GM18867 (cell line): ENCODE results near the gene TP53INP2.
A peak's percentile ranks its signal among the peaks of the same experiment; 100 is the strongest.
"Not testable (repeated sequence)": the region's sequence is repeated elsewhere in the genome, so short reads cannot be mapped to it uniquely, and the experiment has no call there.

Source experiments
- ATAC-seq: cut with Tn5 transposase; IDR thresholded peaks from one replicate; pipeline ENCODE4 v1.9.1; 2021; ENCODE audit warnings: mild to moderate bottlenecking, moderate library complexity; ENCODE audit not compliant: unreplicated experiment

Gene TP53INP2

DNA sequence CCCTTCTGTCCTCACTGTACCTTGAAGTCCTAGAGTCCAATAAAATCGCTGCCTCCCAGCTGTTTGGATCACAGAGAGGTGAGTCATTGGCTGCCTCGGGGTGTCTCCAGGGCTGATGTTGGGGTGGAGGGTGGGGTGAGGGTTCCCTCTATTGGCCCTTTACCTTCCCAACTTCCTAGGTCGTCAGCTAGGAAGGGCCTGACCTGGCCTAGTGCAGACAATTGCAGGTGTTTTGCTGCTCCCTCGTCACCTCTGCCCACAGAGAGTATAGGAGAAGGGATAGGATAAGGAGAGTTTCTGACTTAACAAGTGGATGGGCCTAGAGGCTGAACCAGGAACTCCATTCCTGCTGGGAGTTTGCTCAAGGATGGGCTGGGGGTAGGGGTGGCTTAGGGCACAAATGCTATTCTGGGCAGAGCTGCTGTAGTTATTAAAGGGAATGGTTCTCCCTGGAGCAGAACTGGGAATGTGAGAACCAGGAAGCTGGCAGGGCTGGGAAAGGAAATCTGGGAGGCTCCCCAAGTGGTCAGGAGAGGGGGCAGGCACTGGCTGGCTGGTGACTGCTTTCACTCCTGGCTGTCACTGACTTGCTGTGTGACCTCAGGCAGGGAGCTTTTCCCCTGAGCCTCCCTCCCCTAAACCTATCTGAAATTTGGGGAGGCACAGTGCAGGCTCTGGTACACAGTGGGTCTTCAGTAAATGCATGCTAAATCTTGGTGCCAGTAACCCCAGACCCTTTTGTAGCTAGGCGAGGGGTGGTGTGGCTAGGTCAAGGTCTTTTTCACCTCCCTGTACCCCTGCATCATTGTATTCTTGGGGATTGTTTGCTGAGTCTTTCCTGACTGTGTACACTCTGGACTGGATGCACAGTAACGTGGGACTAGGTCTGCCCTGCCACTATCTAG, 1.5 kb downstream of the TP53INP2 start:
- ATAC-seq, result no peak

DNA sequence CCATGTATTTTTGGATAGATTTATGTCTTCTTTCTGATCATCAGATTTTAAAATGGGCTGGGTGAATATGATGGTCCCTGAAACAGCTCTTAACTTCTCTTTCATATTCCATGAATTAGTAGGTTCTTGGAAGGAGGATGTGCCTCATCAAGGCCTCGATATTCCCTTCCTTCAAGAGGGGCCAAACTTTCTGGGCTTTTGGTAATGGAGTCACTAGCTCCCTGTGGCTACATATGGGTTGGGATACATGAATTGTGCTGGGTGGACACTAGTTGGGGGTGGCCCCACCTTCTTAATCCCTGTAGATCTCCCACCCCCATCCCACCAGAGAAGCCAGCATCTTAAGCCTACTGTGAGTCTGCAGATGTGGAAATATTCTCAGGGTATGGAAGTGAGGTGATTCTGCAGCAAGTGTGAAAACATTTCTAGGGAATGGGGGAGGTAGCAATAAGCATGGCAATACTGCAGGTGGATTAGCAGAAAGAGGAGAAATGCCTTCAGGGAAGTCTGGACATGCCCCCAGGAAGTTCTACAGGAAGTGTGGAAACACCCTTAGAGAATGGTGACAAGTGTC, 2.2 kb downstream of the TP53INP2 start:
- no peak for ATAC-seq

DNA sequence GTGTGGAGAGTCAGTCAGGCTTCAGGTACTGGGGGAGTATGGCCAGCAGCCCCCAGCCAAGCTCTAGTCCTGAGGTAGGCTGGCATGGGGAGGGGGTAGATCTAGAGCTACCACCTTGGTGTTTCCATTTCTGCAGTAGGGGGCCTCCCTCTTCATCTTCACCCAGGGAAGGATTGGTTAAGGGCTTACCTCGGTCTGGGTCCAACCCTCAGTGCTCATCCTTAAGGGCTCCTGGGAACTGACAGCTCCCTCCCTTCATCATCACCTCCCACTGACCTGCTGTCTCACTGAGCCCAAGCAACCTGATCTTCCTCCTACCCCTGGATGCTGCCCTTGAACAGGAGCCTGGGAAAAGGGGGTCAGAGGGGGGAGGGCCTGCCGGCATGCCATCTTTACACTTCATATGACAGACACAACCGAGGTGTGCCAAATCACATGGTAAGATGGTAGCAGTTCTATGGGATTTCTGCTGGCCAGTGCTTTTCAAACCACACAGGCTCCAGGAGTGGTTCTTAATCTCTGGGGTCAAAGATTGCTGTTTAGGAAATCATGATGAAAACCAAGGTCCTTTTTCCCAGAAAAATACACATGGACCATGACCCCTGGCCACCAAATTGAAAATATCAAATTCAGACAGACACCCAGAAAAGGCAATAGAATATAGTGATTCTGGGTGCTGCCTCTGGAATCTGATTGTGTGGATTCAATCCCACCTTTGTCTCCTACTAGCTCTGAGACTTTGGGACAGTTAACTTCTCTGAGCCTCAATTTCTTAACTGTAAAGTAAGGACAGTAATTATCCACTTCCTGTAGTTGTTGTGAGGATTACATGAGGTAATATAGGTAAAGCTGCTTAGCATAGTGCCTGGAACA, 3.0 kb downstream of the TP53INP2 start:
- no peak for ATAC-seq

DNA sequence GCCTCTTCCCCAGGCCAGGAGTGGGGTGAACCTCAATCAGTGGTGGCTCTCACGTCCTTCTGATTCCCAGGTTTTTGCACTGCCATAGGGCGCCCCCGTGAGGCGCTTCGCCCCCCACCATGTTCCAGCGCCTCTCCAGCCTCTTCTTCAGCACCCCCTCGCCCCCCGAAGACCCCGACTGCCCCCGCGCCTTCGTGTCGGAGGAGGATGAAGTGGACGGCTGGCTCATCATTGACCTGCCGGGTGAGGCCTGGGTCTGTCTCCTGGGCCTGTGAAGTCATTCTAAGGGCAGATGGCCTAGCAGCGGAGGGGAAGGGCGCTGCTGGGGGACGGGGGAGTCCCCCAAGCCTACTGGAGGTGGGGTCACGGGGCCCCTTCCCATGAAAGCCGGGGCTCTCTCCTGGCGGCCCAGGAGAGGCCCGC, 4.5 kb downstream of the TP53INP2 start:
- peak; percentile 4 for ATAC-seq

DNA sequence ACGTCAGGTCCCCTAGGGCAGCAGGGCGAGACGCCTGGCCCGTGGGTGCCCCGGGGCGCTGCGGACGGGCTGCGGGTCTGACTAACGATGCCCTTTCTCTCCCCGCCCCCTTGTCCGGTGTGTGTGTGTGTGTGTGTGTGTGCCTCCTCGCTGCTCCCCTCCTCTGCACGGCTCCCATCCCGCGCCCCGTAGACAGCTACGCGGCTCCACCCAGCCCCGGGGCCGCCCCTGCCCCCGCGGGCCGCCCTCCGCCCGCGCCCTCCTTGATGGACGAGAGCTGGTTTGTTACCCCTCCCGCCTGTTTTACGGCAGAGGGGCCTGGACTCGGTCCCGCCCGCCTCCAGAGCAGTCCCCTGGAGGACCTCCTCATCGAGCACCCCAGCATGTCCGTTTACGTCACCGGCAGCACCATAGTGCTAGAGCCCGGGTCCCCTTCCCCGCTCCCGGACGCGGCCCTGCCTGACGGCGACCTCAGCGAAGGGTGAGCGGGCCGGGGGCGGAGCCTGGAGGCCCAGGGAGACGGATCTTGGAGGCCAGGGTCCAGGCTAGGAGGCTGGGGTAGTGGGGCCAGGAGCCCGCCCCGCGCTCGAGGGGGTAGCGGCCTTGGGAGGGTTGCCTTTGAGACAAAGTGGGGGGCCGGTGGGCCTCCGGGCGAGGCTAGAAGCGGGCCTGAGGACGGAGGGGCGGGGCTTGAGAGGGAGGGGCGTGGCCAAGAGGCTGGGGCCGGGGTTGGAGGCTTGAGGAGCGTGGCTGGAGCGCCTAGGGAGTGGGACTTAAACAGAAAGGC, 5.1 kb downstream of the TP53INP2 start:
- ATAC-seq, result peak; percentile 50

DNA sequence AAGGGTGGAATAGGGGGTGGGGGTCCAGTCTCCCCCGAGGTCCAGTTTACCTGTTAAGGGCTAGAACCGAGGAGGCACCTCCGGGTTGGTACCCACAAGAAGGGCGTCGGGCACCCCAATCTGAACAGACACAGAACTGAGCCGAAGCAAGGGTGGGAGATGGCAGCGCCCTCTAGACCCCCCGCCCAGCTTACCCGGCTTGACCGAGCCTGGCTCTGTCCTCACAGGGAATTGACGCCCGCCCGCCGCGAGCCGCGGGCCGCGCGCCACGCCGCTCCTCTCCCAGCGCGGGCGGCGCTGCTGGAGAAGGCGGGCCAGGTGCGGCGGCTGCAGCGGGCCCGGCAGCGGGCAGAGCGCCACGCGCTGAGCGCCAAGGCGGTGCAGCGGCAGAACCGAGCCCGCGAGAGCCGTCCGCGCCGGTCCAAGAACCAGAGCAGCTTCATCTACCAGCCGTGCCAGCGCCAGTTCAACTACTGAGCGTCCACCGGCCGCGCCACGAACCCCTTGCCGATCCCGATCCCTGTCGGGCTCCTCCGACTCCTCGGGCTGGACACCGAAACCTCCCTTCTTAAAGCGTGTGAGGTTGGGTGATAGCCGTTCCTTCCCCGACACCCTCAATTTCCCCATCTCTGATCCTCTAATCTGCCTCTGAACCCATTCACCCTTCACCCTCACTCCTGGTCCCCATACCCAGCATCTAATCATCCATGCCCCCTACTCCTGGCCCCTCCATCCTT, 5.9 kb downstream of the TP53INP2 start:
- ATAC-seq, result peak; percentile 5

DNA sequence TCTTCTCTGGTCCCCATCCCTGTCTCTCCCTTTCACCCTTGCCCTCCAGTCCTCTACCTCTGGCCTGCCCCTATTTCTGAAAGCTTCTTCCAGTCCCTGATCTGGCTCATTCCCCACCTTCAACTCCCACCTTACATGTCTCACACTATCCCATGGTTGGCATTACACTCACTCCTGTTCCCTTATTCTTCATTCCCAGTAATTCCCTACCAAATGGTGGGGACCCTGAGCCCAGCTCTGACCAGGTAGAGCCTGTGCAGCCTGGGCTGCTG, 6.4 kb downstream of the TP53INP2 start:
- no peak for ATAC-seq

DNA sequence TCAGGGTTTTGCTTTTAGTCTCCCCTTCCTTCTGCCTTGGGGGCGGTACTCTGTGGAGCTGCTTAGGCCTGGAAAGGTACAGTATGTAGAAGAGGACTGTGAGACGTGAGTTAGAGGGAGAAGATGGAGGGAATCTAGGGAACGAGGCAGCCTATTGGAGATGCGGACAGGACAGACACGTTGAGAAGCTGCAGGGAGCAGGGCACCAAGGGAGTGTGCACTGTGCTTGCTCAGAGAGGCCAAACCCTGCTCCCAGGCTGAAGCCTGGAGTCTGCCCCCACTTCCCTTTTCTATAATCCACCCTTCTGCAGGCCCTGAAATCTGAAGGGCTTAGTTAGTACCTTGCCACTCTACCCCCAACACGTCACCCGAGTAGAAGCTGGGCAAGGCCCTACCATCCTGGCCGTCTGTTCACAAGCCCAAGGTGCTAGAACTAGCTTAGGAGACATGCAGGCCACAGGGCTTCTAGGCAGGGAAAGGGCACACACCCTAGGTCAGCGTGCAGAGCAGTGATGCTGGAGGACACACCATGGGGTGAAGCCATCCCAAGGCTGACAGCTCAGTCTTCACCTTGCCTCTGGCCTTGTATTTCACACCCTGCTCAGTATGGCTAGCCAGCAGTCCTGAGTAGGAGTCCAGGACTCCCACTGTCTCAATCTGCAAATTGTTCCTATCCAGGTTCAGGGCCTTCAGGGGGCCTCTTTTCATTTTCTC, 6.9 kb downstream of the TP53INP2 start:
- ATAC-seq, result no peak

DNA sequence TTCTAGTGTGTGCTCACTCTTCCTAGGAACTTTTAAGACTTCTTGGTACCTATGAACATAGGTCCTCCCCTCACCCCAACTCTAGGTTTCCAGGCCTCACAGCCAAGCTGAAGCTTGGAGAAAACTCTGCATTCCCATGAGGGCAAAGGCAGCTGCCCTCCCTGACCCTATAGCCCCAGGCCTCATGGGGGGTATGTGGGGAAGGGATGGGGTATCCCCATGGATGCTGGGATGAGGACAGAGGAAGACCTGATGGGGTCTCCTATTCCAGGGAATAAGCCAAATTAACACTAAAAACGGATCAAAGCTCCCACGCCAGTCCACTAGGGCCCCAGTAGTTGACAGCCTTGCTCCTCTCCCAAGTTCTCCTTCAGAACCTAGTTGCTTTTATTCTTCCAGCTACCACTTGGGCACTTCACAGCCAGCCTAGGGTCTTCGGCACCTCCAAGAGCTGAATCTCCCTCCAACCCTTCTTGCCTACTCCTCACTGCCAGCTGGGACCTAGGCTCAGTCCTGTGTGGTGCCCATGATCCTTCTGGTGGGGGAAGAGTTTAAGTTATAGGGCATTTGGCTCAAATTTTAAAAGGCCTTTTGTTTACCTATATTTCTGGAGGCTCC, 7.8 kb downstream of the TP53INP2 start:
- ATAC-seq, result no peak

DNA sequence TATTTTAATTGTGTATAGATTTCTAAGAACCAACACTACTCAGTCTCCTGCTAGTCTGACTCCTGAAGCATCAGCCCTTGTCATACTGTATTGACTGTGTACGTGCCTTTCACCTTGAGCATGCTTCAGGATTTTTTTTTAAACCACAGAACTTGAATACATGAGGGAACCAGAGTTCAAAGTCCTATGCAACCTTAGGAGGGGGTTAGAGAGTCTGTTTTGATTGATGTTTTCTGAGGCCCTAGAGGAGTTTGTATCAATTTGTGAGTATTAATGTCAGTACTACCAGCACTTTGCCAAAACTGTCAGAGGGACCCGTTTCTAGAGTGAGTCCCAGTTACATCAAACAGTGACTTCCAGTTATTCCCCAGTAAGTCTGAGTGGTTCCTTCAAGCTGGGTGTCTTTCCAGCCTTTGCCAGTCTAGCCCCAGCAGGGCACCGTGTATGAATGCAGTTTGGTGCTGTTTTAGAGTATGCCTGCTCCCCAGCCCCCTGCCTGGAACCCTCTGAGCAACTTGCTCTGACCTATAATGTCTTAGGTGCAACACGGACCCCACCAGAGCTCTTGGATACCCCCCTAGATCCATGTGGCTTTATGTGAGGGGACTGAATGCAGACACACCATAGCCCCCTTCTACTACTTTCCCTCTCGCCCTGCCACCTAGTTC, 8.5 kb downstream of the TP53INP2 start:
- ATAC-seq, result no peak

DNA sequence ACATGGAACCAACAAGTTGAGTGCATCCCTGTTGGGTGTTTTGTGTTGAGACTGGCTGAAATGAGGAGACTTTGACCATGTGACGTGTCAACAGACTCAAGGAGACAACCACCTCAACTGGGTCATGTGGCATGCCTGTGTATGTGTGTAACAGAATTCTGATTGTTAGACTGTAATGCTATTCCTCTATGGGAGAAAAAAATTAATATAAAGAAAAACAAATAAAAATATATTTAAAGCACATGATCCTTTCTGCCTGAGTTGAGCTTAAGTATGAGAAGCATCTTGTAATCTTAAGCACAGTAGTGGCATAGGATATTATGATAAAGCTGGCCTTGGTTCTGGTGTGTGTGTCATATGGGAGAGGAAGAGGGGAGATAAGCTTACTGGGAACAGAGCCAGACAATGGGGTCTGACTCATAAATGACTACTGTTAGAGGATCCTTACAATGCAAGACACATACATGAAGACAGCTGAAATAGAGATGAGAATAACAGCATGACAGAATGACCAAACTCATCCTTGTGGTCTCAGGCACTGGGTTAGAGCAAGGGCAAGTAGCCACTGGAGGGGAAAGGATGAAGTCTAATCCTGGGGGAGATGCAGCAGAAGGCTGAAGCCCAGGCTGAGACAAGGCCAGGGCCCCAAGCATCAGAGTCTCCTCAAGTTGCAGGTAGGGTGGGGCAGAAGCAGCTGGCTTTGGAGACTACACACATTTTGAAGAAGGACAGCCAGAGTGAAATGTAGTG, 9.2 kb downstream of the TP53INP2 start:
- no peak for ATAC-seq

DNA sequence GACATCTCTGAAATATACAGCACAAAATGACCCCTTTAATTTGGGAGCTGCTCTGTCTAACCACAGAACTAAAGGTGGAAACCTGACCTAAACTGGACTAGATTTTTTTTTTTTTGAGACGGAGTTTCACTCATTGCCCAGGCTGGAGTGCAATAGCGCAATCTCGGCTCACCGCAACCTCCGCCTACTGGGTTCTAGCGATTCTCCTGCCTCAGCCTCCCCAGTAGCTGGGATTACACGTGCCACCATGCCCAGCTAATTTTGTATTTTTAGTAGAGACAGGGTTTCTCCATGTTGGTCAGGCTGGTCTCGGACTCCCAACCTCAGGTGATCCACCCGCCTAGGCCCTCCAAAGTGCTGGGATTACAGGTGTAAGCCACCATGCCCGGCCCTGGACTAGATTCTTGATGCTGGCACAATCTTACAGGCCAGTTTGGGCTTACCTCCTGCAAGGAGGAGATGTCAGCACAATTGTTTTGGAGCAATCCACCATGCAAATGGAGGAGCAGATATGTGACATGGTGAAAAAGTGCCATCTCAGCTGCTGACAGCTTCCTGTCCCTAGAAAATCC, 9.9 kb downstream of the TP53INP2 start:
- not testable (repeated sequence) for ATAC-seq

DNA sequence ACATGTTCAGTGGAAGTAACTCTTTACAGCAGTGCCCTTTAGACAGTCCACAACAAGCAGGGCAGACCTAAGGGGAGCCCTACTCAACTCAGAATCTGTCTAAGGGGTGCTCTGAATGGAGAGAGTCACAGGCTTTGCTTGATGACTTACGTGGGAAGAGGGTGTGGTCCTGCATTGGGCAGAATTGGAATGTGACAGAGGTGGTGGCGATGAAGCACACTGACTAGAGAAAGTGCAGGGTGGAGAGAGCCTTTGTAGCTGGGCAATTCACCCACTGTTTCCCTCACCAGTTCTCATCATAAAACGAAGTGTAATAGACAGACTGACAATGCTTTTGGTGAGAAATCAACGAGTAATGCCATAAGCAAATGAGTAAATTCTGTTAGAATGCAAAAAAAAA, 11.2 kb downstream of the TP53INP2 start:
- ATAC-seq, result no peak

DNA sequence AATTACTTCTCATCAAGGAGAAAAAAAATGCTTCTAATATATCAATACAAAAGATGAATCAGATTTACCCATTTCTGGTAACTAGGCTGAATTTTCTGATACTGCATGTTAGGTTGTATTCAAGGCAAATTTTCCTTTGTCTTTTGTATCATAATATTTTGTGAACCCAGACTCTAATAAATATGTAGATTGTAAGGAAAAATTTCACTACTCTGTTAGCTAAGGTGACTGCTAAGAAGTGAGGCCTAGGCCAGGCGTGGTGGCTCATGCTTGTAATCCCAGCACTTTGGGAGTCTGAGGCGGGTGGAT, 12.7 kb downstream of the TP53INP2 start:
- ATAC-seq, result no peak

DNA sequence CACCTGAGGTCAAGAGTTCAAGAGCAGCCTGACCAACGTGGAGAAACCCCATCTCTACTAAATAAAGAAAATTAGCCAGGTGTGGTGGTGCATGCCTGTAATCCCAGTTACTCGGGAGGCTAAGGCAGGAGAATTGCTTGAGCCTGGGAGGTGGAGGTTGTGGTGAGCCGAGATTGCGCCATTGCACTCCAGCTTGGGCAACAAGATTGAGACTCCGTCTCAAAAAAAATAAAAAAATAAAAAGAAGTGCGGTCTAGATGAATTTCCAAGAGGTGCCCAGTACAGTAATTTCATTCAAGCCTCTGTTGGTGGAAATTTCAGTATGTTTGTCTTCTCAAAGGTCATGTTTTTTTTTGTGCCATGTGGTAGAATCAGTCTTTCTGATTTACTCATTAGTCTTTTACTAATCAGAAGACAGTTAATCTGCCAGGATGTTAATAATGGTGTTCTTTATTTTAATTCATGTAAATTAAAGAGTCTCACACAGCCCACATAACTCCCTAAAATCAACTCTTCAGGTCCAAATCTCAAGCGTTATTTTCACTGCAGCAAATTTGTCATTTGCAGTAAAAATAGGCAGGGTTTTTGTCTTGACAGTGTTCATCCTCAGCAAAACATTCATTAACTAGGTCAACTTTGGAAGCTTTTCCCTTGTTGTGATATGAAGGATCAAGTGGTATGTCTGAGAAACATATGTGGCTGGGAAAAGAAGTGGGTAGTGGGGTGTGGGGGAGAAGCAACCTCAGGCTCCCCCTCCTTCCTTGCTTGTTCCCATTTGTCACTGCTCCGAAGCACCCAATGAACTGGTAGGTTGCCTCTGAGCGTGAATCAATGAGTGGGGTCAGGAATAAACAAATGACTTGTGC, 13.3 kb downstream of the TP53INP2 start:
- no peak for ATAC-seq

DNA sequence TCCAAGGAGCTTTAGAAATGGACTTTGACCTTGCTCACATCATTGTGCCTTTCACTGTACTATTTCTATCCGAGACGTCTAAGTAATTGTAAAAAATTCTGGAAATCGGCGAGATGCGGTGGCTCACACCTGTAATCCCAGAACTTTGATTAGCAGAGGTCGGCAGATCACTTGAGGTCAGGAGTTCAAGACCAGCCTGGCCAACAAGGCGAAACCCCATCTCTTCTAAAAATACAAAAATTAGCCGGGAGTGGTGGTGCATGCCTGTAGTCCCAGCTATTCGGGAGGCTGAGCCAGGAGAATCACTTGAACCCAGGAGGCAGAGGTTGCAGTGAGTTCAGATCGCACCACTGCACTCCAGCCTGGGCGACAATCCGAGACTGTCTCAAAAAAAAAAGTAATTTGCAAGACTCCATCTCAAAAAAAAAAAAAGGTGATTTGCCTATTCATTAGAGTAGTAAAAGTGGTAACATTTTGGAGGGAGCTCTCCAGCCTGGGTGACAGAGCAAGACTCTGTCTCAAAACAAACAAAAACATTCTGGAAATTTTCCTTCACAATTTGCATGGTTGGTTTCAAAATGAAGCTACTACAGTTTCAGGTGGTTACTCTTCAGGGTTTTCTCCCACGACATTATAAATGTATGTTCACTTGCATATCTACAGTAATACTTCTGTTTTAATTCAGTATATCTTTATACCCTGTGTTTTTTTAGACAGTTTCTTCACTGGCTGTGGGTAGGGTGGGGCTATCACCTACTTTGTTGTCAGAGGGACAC, 15.3 kb downstream of the TP53INP2 start:
- ATAC-seq, result peak; percentile 88
